HepG2 (cell line): ENCODE measurements around the gene PAK2. TPM values are rescaled to one million over a fixed set of nuclear protein-coding genes. Genes with fewer than 3 reads are reported as not detected.

Experiments
- ATAD3A ChIP-seq: sonication (generic); formaldehyde crosslinking; IDR thresholded peaks from 2 replicates; pipeline ENCODE4 v1.4.0; 2020; ENCODE audit warnings: missing genetic modification reagents
- GATAD1 ChIP-seq: IDR thresholded peaks from 2 replicates; pipeline ENCODE4 v1.6.1; 2016; ENCODE audit warnings: missing genetic modification reagents, missing compliant biosample characterization
- KLF16 ChIP-seq, 2 experiments: sonication (generic) in 1 of 2; formaldehyde crosslinking in 1 of 2; IDR thresholded peaks; 2 replicates each; pipeline versions ENCODE4 v1.6.1 to v1.8.0; 2016 to 2023; ENCODE audit warnings: missing genetic modification reagents in 2 of 2, missing compliant biosample characterization in 1 of 2
- KMT2A ChIP-seq: sonication (generic); formaldehyde crosslinking; IDR thresholded peaks from 2 replicates; pipeline ENCODE4 v1.4.0; 2020; ENCODE audit warnings: missing genetic modification reagents
- NCOA1 ChIP-seq: sonication (generic); formaldehyde crosslinking; IDR thresholded peaks from 2 replicates; pipeline ENCODE4 v1.9.0; 2021; ENCODE audit warnings: missing genetic modification reagents
- TEAD3 ChIP-seq: optimal IDR thresholded peaks from 2 replicates; pipeline ENCODE3; 2016; ENCODE audit warnings: borderline replicate concordance
- XRCC5 ChIP-seq: fragments of 200-400 bp; formaldehyde crosslinking; optimal IDR thresholded peaks from 2 replicates; pipeline ENCODE3; 2017; ENCODE audit warnings: mild to moderate bottlenecking, low read length
- ZFP37 ChIP-seq: sonication (generic); formaldehyde crosslinking; IDR thresholded peaks from 2 replicates; pipeline ENCODE4 v1.4.0; 2020; ENCODE audit warnings: missing genetic modification reagents, borderline replicate concordance
- ZFX ChIP-seq: sonication (generic); formaldehyde crosslinking; IDR thresholded peaks from 2 replicates; pipeline ENCODE4 v1.4.0; 2020; ENCODE audit warnings: mild to moderate bottlenecking, low read depth, missing genetic modification reagents, moderate library complexity
- ZNF350 ChIP-seq: sonication (generic); formaldehyde crosslinking; IDR thresholded peaks from 2 replicates; pipeline ENCODE4 v1.4.0; 2020; ENCODE audit warnings: mild to moderate bottlenecking, low read depth, missing genetic modification reagents, borderline replicate concordance
- ZNF720 ChIP-seq: sonication (generic); formaldehyde crosslinking; IDR thresholded peaks from 2 replicates; pipeline ENCODE4 v1.4.0; 2020; ENCODE audit warnings: missing genetic modification reagents
- ZNF766 ChIP-seq: sonication (generic); formaldehyde crosslinking; IDR thresholded peaks from 2 replicates; pipeline ENCODE4 v1.5.0; 2020; ENCODE audit warnings: missing genetic modification reagents, borderline replicate concordance
- ZNF850 ChIP-seq: sonication (generic); formaldehyde crosslinking; conservative IDR thresholded peaks from 2 replicates; pipeline ENCODE4 v1.9.0; 2021; ENCODE audit warnings: mild to moderate bottlenecking, missing genetic modification reagents
- polyA plus RNA-seq, 8 experiments: library from polyadenylated mRNA; depleted of rRNA in 3 of 8; stranded (reverse) in 7 of 8; unstranded in 1 of 8; fragments of >200 nt; fragmentation: Illumina TruSeq in 4 of 8; extraction: Trizol in 4 of 8; gene quantifications; 2 replicates each; pipeline versions ENCODE4 v1.2.1 to v1.2.3, GENCODE V29; 2011 to 2016; ENCODE audit warnings: low read depth in 4 of 8, missing spikeins in 1 of 8, mixed read lengths in 1 of 8; ENCODE audit not compliant: insufficient read depth in 1 of 8
- total RNA-seq, 5 experiments: library from RNA; depleted of rRNA; stranded (reverse); fragments of >200 nt; fragmentation: Illumina TruSeq; extraction: Trizol; gene quantifications; 2 replicates each; pipeline ENCODE4 v1.2.3, GENCODE V29; 2016; ENCODE audit warnings: low read depth in 1 of 5
- TF ChIP-seq, protein P1 (sequence below): sonication (generic); formaldehyde crosslinking; IDR thresholded peaks from 2 replicates; pipeline ENCODE4 v1.5.0; 2020; ENCODE audit warnings: mild to moderate bottlenecking, missing genetic modification reagents
- TF ChIP-seq, protein P2 (sequence below): IDR thresholded peaks from 2 replicates; pipeline ENCODE4 v1.6.1; 2016; ENCODE audit warnings: low read depth, borderline replicate concordance
- TF ChIP-seq, protein P3 (sequence below): sonication (generic); formaldehyde crosslinking; IDR thresholded peaks from 2 replicates; pipeline ENCODE4 v1.5.1; 2020; ENCODE audit warnings: mild to moderate bottlenecking, missing genetic modification reagents
- TF ChIP-seq, protein P4 (sequence below): sonication (generic); formaldehyde crosslinking; IDR thresholded peaks from 2 replicates; pipeline ENCODE4 v1.4.0; 2020; ENCODE audit warnings: missing genetic modification reagents, mild to moderate bottlenecking, borderline replicate concordance
- TF ChIP-seq, protein P5 (sequence below): sonication (generic); formaldehyde crosslinking; IDR thresholded peaks from 2 replicates; pipeline ENCODE4 v1.4.0; 2020; ENCODE audit warnings: missing genetic modification reagents

PAK2 gene
- total and polyA plus RNA-seq, 2 of the 13 experiments (the other 11 are each of a cell fraction or from before 2014, with no cell fraction given): 23.0 to 24.7 TPM

DNA sequence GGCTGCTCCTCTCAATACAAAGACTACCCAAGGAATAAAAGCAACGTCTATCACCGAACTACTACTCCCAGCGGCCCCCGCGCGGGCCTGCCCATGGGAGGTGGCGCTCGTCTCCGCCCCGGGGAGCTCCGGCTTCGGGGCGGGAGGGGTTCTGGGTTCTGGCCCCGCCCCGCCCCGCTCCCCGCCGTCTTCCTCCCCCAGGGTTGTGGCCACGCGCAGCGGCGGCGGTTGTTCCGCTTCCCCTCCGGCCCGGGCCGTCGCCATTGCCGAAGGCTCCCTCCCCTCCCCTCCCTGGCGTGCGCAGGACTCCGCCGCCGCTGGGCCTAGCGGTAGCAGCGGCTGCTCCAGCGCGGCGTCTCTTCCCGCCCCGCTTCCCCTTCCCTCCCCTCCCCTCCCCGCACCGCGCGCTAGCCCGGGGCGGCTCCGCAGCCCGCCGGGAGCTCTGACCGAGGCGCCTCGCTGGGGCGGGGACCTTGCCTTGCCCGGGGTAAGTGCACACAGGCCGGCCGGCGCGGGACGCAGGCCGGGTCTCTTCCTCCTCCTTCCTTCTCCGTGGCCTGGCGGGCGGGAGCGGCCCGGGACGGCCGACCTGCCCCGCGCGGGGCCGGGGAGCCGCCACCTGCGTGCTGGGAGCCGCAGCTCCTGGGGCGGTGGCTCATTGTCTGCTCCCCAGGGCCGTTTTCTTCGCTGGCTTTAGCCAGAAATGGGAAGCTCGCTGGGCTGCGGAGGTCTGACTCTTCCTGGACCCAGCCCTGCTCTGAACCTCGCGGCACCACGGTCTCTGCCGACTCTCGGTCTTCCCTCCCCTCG lies at the start of gene PAK2 (continued):
- TF ChIP-seq TEAD3 (CRISPR knock-in tag): no peak
- peak; percentile 26 for TF ChIP-seq XRCC5
- TF ChIP-seq KLF16 (CRISPR knock-in tag; IDR thresholded peaks at IDR 0.05): peak in 1 of 2 experiments; percentile 67; a peak in 1 of 4 replicates
- no peak for TF ChIP-seq ZNF850
- TF ChIP-seq, protein P1, sequence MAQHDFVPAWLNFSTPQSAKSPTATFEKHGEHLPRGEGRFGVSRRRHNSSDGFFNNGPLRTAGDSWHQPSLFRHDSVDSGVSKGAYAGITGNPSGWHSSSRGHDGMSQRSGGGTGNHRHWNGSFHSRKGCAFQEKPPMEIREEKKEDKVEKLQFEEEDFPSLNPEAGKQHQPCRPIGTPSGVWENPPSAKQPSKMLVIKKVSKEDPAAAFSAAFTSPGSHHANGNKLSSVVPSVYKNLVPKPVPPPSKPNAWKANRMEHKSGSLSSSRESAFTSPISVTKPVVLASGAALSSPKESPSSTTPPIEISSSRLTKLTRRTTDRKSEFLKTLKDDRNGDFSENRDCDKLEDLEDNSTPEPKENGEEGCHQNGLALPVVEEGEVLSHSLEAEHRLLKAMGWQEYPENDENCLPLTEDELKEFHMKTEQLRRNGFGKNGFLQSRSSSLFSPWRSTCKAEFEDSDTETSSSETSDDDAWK: no peak
- TF ChIP-seq, protein P2, sequence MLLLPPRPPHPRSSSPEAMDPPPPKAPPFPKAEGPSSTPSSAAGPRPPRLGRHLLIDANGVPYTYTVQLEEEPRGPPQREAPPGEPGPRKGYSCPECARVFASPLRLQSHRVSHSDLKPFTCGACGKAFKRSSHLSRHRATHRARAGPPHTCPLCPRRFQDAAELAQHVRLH (CRISPR knock-in tag): peak; percentile 57; the same call in 1 of the 2 replicates
- TF ChIP-seq, protein P3, sequence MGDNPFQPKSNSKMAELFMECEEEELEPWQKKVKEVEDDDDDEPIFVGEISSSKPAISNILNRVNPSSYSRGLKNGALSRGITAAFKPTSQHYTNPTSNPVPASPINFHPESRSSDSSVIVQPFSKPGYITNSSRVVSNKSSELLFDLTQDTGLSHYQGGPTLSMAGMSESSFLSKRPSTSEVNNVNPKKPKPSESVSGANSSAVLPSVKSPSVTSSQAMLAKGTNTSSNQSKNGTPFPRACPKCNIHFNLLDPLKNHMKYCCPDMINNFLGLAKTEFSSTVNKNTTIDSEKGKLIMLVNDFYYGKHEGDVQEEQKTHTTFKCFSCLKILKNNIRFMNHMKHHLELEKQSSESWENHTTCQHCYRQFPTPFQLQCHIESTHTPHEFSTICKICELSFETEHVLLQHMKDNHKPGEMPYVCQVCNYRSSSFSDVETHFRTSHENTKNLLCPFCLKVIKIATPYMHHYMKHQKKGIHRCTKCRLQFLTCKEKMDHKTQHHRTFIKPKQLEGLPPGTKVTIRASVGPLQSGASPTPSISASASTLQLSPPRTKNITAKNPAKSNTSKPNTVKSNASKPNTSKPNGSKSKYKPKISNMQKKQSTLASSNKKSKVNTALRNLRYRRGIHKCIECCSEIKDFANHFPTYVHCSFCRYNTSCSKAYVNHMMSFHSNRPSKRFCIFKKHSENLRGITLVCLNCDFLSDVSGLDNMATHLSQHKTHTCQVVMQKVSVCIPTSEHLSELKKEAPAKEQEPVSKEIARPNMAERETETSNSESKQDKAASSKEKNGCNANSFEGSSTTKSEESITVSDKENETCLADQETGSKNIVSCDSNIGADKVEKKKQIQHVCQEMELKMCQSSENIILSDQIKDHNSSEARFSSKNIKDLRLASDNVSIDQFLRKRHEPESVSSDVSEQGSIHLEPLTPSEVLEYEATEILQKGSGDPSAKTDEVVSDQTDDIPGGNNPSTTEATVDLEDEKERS (CRISPR knock-in tag): no peak
- peak; percentile 87 for TF ChIP-seq KMT2A
- TF ChIP-seq ZNF766 (CRISPR knock-in tag): 0 out of 2 replicates have a peak, but pooled peaks have one; percentile 18
- TF ChIP-seq, protein P4, sequence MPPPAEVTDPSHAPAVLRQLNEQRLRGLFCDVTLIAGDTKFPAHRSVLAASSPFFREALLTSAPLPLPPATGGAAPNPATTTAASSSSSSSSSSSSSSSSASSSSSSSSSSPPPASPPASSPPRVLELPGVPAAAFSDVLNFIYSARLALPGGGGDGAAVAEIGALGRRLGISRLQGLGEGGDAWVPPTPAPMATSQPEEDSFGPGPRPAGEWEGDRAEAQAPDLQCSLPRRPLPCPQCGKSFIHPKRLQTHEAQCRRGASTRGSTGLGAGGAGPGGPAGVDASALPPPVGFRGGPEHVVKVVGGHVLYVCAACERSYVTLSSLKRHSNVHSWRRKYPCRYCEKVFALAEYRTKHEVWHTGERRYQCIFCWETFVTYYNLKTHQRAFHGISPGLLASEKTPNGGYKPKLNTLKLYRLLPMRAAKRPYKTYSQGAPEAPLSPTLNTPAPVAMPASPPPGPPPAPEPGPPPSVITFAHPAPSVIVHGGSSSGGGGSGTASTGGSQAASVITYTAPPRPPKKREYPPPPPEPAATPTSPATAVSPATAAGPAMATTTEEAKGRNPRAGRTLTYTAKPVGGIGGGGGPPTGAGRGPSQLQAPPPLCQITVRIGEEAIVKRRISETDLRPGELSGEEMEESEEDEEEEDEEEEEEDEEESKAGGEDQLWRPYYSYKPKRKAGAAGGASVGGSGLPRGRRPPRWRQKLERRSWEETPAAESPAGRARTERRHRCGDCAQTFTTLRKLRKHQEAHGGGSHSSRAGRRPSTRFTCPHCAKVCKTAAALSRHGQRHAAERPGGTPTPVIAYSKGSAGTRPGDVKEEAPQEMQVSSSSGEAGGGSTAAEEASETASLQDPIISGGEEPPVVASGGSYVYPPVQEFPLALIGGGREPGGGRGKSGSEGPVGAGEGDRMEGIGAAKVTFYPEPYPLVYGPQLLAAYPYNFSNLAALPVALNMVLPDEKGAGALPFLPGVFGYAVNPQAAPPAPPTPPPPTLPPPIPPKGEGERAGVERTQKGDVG (CRISPR knock-in tag): no peak
- peak; percentile 90 for TF ChIP-seq ZFX
- TF ChIP-seq, protein P5, sequence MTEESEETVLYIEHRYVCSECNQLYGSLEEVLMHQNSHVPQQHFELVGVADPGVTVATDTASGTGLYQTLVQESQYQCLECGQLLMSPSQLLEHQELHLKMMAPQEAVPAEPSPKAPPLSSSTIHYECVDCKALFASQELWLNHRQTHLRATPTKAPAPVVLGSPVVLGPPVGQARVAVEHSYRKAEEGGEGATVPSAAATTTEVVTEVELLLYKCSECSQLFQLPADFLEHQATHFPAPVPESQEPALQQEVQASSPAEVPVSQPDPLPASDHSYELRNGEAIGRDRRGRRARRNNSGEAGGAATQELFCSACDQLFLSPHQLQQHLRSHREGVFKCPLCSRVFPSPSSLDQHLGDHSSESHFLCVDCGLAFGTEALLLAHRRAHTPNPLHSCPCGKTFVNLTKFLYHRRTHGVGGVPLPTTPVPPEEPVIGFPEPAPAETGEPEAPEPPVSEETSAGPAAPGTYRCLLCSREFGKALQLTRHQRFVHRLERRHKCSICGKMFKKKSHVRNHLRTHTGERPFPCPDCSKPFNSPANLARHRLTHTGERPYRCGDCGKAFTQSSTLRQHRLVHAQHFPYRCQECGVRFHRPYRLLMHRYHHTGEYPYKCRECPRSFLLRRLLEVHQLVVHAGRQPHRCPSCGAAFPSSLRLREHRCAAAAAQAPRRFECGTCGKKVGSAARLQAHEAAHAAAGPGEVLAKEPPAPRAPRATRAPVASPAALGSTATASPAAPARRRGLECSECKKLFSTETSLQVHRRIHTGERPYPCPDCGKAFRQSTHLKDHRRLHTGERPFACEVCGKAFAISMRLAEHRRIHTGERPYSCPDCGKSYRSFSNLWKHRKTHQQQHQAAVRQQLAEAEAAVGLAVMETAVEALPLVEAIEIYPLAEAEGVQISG: peak; percentile 82
- TF ChIP-seq GATAD1 (CRISPR knock-in tag): 0 out of 2 replicates have a peak, but pooled peaks have one; percentile 51
- TF ChIP-seq ZFP37 (CRISPR knock-in tag): no peak
- no peak for TF ChIP-seq ATAD3A
- no peak for TF ChIP-seq NCOA1 (CRISPR knock-in tag)
- TF ChIP-seq ZNF350 (CRISPR knock-in tag): no peak
- TF ChIP-seq ZNF720: no peak
